Muscle of arm (tissue), 12 donors: ENCODE results near the gene ETF1. TPM values are rescaled to one million over a fixed set of nuclear protein-coding genes. Genes with fewer than 3 reads are reported as not detected.
"Not testable (repeated sequence)": the region's sequence is repeated elsewhere in the genome, so short reads cannot be mapped to it uniquely, and the experiment has no call there.

ENCODE experiments used
- DNase-seq: peaks from one replicate; pipeline ENCODE4 v3.0.0-alpha.2; 2013
- polyA plus RNA-seq, 12 donors: library from polyadenylated mRNA; unstranded; fragments of 120-200 nt; gene quantifications; one replicate each; pipeline ENCODE4 v1.2.1, GENCODE V29; 2013; ENCODE audit not compliant: insufficient read length in 12 of 12

The ETF1 gene
- polyA plus RNA-seq, 12 donors, result 33.8 to 57.1 (median 52.4) TPM; not detected in 1

DNA sequence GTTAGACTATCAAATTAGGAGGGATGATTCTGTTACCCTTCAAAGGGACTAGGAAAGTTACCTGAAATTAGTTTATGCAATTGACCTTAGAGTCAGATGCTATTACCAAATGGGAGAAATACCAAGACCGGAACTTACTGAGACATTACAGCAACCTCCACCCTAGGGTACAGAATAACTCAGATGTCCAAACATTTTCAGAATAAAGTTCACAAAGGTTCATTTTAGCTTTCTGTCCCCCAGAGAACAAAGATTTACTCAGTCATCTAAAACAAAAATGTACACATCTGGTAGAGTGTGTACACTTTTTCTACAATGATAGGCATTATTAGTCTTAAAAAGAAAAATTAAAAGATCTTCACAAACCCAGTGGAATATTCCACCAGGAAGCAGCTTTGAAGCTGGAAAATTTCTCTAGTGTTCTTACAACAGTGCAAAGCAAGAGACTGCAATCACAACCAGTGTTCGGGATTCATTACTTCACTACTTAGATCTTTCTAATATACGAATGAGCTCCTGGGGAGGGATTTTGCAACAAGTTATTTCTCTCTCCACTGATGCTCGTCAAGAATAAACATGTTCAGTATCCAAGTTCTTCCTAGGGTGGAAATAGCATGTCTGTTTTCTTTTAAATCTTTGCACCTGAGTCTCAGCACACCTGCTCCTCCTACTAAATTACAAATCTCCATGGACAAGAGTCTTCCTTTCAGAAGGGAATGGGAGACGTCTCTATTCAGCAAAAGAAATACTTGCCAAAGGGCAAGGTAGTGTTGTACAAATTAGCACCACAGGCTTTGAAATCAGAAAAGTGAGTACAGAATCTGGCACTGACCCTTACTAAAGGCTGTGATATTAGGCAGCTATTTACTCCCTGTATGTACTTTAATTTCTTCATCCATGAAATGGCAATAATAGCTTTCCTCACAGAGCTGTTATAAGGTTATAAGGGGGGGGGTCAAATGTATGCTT, 8.8 kb downstream of the ETF1 start:
- DNase-seq, result no peak

DNA sequence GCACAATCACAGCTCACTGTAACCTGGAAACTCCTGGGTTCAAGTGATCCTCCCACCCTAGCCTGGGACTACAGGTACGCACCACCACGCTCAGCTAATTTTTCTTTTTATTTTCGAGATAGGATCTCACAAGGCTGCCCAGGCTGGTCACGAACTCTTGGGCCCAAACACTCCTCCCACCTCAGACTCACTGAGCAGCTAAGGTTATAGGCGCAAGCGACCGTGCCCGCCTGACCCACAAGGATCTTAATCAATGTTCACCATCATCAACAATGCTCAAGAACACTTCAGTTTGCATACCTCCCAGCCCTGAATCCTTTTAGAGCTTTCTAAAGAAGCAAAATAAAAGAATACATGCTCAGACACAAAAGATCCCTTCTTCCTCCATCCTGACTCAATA, 13.2 kb downstream of the ETF1 start:
- no peak for DNase-seq

DNA sequence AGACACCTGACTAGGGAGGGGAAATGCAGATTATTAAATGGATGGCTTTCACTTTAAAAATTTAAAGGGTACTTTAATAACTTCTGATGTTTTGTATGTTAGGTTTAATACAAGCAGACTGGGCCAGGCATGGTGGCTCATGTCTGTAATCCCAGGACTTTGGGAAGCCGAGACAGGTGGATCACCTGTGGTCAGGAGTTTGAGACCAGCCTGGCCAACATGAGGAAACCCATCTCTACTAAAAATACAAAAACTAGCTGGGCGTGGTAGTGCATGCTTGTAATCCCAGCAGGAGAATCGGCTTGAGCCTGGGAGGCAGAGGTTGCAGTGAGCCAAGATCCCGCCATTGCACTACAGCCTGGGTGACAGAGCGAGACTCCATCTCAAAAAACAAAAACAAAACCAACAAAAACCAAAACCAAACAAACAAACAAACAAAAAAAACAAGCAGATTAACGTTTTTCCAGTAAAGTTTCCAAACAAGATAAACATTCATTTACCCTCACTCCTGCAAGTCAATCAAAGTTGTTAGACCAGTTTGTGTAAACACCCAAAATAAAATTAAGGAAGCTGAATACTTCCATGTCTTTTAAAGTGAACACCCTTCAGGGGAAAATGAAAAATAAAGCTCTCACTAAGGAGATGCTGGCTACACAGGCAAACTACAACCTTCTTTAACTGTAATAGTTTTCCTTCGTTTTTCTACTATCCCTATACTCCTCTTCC, 14.1 kb downstream of the ETF1 start:
- DNase-seq, result no peak

DNA sequence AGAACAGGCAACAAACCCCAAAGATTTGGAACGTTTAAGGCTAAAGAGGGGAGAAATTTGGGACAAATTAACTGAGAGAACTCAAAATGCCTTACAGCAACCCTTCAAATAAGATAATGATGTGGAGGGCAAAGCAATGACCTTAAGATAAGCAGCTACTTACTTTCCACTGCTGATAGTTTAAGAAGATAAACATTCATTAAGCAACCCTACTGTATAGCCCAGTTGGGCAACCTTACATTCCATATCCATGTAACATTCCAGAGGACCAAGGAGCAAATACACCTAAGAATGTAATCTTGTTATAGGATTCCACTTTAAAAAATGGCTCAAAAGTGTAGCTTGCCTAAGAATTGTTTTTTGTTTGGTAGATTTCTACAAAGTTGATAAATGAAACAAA, 14.8 kb downstream of the ETF1 start:
- DNase-seq, result no peak

DNA sequence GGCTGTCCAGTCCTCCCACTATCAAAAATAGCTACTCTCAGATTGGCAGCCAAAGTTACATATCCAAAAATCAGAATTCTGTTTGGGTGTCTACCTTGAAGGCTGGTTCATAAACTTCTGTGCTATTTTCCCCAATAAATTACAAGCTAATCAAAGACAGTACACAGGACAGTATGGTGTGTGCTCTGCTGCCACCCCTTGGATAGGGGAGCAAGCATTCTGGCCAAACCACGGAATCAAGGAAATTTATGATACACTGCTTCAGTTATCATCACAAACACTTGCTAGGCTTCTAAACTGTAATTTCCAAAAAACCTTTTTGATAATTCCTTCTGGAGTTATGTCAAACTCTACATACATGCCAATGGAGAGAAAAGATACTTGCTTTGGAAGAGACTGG, 15.9 kb downstream of the ETF1 start:
- DNase-seq, result no peak

DNA sequence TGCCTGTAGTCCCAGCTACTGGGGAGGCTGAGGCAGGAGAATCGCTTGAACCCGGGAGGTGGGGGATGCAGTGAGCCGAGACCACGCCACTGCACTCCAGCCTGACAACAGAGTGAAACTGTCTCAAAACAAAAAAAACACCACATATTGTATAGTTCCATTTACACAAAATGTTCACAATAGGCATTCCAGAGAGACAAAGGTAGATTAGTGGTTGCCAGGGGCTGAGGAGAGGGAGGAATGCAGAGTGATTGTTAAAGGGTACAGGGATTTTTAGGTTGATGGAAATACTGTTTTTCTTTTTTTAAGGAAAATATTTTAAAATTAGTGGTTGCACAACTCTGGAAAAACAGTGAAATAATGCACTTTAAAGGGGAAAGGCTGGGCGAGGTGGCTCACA, 19.6 kb downstream of the ETF1 start:
- DNase-seq, result no peak

DNA sequence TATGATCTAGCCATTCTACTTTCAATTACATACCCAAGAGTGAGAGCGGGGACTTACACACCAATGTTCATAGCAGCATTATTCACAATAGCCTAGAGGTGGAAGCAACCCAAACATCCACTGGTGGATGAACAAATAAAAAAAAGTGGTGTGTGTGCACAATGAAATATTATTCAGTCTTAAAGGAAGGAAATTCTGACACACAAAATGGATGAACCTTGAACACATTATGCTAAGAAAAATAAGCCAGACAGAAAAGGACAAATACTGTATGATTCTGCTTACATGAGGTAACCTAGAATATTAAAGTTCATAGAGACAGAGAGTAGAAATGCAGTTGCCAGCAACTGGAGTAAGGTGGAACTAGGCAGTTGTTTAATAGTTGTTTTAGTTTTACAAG, 22.1 kb downstream of the ETF1 start:
- no peak for DNase-seq

DNA sequence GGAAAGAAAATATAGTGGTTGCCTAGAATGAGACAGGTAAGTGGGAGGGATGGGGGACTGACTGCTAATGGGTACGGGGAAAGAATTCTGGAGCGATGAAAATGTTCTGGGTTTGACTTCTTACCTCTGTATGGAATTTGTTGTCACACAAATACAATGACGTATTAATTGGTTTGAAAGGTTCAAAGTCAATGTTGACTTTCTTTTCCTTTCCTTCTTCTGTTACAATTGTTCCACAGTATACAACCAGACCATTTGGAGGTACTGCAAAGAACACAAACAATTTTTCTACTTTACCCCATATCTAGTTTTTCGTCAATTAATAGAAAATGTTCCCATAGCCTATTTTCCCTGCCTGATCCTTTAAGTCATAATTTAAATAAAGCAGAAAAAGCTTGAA, 25.6 kb downstream of the ETF1 start:
- no peak for DNase-seq

DNA sequence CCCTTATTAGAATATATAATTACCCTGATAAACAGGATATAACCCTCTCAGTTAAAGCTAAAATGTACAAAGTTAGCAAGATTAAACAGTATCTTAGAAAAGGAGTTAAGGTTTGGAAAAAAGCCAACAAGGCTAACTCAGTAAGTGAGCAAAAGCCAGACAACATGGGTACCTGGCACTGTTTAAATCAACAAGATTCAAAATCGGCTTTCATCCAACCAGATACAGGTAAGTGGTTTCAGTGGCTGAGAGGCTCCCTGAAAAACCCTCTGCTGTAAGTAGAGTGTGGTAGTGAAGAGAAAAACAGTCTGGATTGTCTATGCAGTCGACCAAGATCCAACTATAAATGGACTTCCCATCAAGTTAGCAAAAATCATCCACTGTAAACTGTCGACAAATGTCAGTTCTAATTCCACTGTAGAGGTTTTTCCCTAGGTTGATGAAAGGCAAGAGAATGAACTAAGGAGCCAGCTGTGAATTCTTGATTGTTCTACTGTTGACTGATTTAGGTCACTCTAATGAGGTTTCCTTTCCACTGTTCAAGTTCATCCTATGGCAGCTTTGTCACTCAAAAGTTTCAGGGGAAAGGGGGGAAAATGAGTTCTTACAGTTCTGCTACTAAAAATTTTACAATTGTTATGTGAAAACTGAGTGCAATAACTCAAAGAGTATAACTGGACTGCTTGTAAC, 27.3 kb downstream of the ETF1 start:
- DNase-seq, result no peak

DNA sequence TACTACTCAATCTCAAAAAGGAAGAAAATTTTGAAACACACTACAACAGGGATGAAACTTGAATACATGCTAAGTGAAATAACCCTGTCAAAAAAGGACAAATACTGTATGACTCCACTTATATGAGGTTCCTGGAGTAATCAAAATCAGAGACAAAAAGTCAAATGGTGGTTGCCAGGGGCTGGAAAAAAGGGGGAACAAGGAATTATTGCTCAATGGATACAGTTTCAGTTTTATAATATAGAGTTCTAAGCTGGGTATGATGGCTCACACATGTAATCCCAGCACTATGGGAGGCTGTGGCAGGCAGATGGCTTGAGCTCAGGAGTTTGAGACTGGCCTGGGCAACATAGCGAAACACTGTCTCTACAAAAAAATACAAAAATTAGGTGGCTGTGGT, 29.0 kb downstream of the ETF1 start:
- DNase-seq, result no peak

DNA sequence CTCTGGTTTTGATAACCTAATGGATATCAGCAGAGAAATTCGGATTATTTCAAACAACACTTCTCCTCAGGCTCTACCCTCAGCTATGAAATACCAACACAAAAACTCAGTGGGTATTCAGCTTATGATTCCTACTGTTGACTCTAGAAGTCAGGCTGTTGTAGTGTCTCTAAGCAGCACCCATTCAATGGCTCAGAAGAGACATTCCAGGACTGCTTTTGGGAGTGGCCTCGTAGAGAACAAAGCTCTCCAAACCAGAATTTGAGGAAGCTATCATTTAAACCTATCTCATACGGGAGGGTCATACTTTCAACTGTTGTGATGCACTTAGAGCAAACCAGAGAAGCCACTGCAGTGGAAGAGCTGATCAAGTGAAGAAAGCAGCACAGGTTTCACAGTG, 34.1 kb downstream of the ETF1 start:
- no peak for DNase-seq

DNA sequence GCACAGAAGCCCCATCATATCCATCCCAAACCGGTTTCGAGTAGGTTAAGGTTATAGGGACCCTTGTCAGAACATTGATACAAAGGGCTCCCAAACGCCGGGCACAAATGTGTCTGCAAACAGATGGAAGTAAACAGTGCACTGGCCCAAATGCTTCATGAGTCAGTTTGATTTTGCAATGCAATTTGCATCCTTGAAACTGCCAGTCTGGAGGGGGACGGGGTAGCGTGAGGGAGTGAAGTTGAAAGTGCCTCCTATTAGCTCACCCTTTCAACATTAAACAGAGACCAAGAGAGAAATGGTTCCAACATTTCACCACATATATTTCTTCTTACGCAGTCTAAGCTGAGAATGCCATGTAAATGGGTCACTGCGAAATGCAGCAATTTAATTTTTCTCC, 35.6 kb downstream of the ETF1 start:
- not testable (repeated sequence) for DNase-seq

DNA sequence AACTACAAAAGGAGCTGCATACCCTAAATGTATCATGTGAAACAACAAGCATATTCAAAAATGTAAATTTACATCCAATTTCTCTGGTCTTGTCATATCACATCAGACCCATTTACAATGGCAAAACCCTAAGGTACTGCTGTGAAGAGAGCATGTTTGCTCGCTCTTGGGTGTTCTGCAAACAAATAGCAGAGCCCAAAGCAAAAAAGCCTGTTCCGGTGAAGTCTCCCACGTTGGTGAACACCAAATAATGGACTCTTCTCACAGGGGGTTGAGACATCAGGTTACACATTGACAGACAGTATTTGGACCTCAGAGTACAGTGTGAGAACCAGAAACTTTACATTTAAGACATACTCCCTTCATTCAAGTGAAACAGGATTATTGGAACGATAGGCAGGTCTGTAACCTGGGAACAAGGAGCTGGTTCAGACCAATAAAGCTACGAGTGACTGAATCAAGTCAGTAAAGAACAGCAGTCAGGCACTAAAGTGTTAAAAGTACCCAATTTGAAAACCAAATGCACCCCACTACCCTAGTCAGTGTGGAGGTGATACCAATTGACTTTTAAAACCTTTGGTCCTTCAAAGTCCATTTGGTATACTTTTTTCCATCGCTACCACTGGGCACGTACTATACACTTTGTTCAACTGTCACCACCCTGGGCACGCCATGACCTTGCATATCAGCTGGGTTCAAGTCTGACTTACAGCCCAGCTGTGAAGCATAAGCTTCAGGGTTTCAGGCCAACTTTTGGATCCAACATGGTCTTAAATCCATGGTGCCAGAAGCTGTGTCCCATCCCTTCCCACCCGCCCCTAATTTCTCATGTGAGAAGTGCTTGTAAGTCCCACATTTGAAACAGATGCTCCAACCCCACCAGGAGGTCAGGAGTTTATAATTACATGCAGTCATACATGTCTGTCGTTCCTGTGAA, 36.4 kb downstream of the ETF1 start:
- no peak for DNase-seq

DNA sequence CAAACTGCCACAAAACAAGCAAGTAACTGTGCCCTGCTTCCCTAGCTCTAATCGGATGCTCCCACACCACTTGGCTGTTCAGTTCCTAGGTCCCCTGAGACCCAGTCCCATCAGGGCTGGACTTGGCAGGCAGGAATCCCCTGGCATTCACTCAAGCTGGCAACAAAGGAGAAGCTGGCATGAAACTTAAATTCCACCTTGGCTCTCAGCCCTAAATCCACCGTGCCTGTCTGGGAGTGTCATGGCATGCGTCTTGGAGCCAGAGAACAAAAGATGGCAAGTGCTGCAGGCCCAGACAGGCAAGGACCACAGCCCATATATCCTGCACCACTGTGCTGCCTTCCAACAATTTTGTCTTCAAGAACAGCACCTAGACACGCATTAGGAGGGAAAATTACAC, 38.2 kb downstream of the ETF1 start:
- DNase-seq, result no peak

DNA sequence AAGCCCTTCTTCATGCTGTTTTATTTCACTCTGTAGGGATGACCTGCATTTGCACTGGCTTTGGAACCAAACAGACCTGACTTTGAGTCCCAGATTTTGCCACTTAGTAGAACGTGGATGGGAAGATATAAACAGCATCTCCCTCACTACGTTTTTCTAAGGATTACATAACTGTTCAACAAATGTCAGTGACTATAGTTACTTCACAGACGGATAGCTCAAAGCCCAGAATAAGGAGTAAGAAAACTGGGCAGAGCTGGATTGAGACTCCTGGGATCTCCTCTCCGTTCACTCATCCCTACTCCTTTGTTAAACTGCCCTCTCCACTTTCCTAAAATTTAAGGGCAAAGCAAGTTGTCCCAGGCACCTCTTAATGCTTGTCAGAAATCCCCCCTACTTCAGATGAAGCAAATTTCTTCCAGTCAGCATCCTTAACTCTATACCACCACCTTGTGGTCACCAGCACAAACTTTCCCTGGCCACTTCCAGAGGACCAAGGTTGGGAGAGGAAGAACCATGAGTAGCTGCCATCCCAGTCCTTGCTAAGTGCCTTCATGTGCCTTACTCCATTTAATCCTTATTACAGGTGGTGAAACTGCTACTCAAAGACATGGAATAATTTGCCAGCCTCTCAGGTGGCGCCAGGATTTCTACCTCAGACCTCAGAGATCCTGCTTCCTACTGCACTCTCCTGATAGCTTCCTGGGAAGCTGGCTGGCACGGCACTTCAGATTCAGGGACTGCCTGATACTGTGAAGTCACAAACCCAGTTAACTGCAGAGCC, 39.4 kb downstream of the ETF1 start:
- peak; percentile 73 for DNase-seq

DNA sequence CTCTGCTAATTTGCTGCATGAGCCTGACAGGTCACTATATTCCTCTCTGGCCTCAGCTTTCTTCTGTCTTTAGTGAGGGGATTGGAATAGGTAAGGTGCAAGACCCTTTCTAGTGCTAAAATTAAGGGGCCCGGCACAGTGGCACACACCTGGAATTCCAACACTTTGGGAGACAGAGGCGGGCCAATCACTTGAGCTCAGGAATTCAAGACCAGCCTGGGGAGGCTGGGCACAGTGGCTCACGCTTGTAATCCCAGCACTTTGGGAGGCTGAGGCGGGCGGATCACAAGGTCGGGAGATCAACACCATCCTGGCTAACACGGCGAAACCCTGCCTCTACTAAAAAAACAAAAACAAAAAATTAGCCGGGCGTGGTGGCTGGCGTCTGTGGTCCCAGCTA, 40.5 kb downstream of the ETF1 start:
- DNase-seq, result no peak

DNA sequence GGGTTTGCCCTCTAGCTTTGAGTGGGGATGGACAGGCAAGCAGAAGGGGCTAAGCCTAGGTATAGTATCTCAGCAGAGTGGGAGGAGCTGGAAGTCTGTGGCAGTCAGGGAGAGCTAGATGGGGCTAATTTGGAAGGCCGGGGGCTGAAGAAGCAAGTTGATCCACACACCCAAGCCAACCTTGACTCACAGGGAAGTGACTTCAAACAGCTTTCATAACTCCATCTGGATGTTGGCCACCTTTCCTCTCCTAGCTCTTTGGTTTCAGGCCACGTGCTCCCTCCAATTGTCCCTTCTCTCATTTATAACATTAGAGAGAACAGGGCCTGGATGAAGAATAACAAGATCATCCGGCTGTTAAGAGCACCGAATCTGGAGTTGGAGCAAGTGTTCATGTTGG, 40.9 kb downstream of the ETF1 start:
- DNase-seq, result no peak

DNA sequence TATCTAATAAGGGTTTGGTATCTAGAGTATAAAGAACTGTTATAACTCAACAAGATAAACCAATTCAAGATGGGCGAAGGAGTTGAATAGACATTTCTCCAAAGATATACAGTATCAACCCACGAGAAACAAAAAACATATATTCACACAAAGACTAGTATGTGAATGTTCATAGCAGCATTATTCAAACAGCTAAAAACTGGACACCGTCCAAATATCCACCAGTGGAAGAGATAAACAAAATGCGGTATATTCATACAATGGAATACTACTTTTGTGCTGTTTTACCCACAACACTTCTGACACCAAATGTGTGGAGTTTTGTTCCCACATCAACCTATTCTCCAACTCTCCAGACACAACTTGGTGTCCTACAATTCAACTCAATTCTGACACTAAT, 44.7 kb downstream of the ETF1 start:
- DNase-seq, result no peak

DNA sequence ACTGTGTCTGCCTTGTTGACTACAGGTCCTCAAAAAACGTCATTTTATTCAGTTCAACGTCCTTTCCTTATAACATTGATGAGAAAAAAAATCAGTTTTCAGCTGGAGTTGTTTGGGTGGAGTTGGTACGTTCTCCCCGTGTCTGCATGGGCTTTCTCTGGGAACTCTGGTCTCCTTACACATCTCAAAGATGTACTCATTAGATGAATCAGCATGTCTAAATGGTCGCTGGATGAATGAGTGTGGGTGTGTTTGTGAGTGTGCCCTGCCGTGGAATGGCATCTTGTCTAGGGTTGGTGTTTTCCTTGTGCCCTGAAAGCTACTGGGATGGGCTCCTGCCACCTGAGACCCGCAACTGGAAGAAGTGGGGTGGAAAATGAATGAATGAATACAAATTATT, 47.7 kb downstream of the ETF1 start:
- DNase-seq, result no peak

DNA sequence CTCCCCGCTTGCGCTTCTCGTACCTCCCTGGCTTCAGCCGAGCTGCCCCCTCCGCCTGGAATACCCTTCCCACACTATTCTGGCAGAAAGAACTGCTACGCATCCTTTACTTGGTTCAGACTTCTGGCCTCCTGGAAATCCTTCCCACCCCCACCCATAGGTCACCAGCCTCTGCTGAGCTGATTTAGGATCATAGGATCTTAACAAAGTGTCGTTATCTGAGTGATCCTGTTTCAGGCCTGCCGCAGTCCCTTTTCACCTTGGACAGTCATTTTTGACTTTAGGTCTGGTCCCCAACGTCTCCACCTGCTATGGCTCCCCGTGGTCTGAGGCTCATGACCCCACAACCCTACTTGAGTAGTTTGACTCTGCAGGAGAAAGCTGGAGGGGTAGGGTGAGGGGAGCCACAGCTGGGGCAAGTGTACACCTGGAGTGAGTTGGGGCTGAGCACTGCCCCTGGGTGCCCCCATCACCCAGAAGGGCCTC, 50.4 kb downstream of the ETF1 start:
- DNase-seq, result no peak
